Ovary (tissue), 3 donors: ENCODE measurements around the gene IGHMBP2.

Experiments
- EP300 ChIP-seq: sonication (generic); formaldehyde crosslinking; IDR thresholded peaks from one replicate; pipeline ENCODE4 v1.6.1; 2017; ENCODE audit warnings: antibody characterized with exemption
- POLR2A ChIP-seq: fragments of 450-650 bp; IDR thresholded peaks from one replicate; pipeline ENCODE4 v1.6.1; 2017; ENCODE audit warnings: antibody characterized with exemption, mild to moderate bottlenecking, moderate library complexity
- TF ChIP-seq, protein P1 (sequence below), 3 donors: fragments of 450-650 bp in 2 of 3; fragments of 200-600 bp in 1 of 3; IDR thresholded peaks; one replicate each; pipeline versions ENCODE4 v1.5.1 to v1.8.0; 2016 to 2022; ENCODE audit warnings: antibody characterized with exemption in 3 of 3, mild to moderate bottlenecking in 1 of 3
- donor health status: DM: no; HTN: no; CAD: no.

DNA sequence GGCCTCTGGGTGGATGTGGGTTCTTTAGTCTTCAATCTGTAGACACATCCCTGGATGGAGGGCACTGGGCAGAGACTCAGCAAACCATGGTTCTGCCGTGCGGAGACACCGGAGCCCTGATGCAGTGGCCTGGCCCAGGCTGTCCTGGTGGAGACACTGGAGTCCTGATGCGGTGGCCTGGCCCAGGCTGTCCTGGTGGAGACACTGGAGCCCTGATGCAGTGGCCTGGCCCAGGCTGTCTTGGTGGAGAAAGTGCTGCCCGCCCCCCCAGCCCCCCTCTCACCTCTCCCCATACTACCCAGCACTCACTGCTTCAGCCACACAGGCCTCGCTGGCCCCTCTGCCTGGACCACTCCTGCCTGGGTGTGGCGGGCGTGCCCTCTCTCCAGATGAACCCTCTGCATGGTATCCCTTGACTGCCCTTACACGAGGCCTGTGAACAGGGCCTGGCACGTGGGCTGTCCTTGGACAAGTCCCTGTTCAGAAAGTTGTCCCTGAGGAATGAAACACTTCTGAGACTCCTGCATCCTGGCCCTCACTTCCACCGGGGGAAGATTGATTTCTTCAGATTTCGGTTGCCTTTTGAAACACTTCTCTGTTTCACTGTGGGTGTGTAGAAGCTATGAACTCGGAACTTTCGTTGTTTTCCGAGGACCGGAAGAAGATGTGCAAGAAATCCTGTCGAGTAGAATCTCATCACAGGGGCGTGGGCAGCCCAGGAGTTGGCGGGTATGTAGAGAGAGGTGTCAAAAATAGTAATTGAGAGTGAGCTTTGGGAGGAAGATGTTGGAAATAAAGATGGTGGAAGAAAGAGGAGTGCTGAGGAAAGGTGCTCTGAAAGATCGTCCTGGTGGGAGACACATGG lies 26.2 kb downstream of the IGHMBP2 start:
- TF ChIP-seq, protein P1, sequence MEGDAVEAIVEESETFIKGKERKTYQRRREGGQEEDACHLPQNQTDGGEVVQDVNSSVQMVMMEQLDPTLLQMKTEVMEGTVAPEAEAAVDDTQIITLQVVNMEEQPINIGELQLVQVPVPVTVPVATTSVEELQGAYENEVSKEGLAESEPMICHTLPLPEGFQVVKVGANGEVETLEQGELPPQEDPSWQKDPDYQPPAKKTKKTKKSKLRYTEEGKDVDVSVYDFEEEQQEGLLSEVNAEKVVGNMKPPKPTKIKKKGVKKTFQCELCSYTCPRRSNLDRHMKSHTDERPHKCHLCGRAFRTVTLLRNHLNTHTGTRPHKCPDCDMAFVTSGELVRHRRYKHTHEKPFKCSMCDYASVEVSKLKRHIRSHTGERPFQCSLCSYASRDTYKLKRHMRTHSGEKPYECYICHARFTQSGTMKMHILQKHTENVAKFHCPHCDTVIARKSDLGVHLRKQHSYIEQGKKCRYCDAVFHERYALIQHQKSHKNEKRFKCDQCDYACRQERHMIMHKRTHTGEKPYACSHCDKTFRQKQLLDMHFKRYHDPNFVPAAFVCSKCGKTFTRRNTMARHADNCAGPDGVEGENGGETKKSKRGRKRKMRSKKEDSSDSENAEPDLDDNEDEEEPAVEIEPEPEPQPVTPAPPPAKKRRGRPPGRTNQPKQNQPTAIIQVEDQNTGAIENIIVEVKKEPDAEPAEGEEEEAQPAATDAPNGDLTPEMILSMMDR (IDR thresholded peaks at IDR 0.05), result no peak
- no peak for TF ChIP-seq EP300
- TF ChIP-seq POLR2A, result no peak
